ENCODE data around the gene ANK3. TPM values are rescaled to one million over a fixed set of nuclear protein-coding genes. Genes with fewer than 3 reads are reported as not detected.

The ANK3 gene
- total and polyA plus RNA-seq, 5 experiments from 2014 or later: 1.2 to 9.0 (median 1.6) TPM

DNA sequence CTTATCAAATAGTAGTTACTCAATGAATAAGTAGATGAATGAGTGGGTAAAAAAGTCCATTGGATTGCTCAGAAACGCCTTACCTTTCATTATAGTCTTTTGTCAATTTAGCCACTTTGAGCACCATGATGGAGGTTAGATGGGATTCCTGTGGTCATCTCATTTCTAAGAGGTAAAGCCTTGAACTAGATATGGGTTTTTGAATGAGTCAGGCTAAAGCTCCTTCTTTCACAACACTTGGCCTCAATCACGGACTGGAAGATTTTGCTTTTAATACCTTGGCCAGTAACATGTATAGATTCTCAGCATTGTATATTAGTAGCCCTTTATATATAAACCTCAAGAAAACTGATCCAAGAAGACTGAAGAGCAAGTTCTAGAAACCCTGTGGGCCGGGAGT, 383.6 kb downstream of the ANK3 start:
- Mint-ChIP-seq H3K4me1 (no peaks in the 10 kb centered on the region), H3K4me3 (no peak overlapping the region), H3K9me3 (no peaks in the 10 kb centered on the region), H3K36me3 (no peaks in the 10 kb centered on the region), H3K27ac (no peak overlapping the region), H3K27me3 (peaks cover 0 to 4% (median 0%) of the 10 kb centered on the region in 5 donors)
- POLR2A ChIA-PET: no interaction called here
- ATAC-seq (no peak), DNase-seq (no peak)

DNA sequence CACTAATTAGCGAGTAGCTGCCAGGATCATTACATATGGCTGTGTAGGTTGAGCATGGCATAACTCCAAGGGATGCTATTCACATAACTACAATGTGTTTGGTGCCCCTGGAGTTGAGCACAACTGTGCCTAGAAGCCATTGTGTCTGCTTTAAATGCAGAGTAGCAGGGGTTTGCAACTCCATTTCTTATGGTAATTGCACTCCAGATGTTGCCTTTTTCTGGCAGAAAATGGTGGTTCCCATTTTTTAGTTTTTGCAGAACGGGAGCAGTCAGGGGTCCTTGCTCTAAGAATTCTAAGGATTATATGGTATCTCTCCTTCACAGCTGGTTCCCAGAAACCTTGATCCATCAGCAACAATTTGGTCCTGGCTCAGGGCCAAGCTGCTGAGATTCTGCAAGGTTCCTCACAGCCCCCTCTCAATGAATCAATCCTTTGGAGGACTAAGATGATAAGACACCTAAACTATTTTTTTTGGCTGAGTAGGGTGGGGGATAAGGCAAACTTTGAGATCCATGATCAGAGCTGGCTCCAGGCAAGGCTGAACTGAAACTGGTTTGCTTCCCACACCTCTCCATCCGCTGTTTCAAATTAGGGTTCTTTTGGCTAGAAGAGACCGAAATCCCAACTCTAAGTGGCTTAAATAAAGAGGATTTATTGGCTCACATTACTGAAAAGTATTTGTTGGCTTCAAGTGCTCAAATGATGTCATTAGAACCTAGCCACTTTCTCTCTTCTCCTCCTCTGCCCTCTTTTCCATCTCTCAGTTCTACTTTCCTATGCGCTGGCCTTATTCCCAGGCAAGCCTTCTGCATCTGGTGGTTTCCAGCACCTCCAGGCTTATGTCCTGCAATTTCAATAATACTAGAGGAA, 385.8 kb downstream of the ANK3 start:
- POLR2A ChIA-PET: no interaction called here
- H3K27ac Mint-ChIP-seq: no peak overlapping the region
- ATAC-seq: no peak
- no peaks in the 10 kb centered on the region for H3K36me3 Mint-ChIP-seq
- H3K4me3 Mint-ChIP-seq: no peak overlapping the region
- H3K4me1 Mint-ChIP-seq: no peaks in the 10 kb centered on the region
- H3K27me3 Mint-ChIP-seq: peaks cover 0 to 7% (median 0%) of the 10 kb centered on the region in 5 donors
- no peaks in the 10 kb centered on the region for H3K9me3 Mint-ChIP-seq
- DNase-seq: no peak

GRCh38 chr10:60000747-60001146, 388.9 kb downstream of the ANK3 start:
- DNase-seq (no peak), ATAC-seq (no peak)
- no peaks in the 10 kb centered on the region for H3K9me3 Mint-ChIP-seq
- peaks cover 0 to 8% (median 0%) of the 10 kb centered on the region in 5 donors for H3K27me3 Mint-ChIP-seq
- H3K27ac Mint-ChIP-seq: no peak overlapping the region
- POLR2A ChIA-PET: no interaction called here
- H3K36me3 Mint-ChIP-seq: no peaks in the 10 kb centered on the region
- no peak overlapping the region for H3K4me3 Mint-ChIP-seq
- H3K4me1 Mint-ChIP-seq: no peaks in the 10 kb centered on the region

- Mint-ChIP-seq H3K36me3 (no peaks in the 10 kb centered on the region), H3K4me1 (no peaks in the 10 kb centered on the region), H3K9me3 (no peaks in the 10 kb centered on the region), H3K27me3 (peaks cover 5 to 11% (median 6%) of the 10 kb centered on the region in 5 donors), H3K4me3 (no peak overlapping the region), H3K27ac (no peak overlapping the region)
- DNase-seq (no peak), ATAC-seq (no peak)
- POLR2A ChIA-PET: no interaction called here
Measured at GRCh38 chr10:59997827-59998525, 391.7 kb downstream of the ANK3 start.

- DNase-seq: no peak
- POLR2A ChIA-PET: no interaction called here
- Mint-ChIP-seq H3K4me3 (no peak overlapping the region), H3K27ac (no peak overlapping the region), H3K36me3 (no peaks in the 10 kb centered on the region), H3K4me1 (peaks cover 4 to 7% (median 5%) of the 10 kb centered on the region in 4 donors), H3K27me3 (peaks cover 10 to 14% (median 11%) of the 10 kb centered on the region in 5 donors), H3K9me3 (no peaks in the 10 kb centered on the region)
- no peak for ATAC-seq
Measured at GRCh38 chr10:59995862-59996261, 393.8 kb downstream of the ANK3 start.

DNA sequence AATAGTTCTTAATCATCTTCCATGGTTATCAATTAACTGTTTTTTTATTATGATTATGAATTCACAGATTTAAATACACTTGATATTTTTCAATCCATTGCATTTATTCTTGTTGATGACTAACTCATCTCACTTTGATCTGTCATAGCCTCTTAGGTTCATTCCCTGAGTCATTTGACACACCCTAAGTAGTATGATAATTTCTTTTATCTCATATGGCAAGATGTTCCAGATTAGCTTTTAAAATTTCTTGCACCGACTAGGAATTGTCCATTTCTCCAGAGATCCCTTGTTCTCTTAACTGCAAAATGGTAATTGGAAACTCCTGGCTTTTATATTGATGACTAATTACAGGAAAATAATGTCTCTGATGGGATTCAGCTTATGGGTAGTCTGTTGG, 395.7 kb downstream of the ANK3 start:
- H3K36me3 Mint-ChIP-seq: peaks cover 0 to 6% (median 0%) of the 10 kb centered on the region in 3 donors
- no peak overlapping the region for H3K27ac Mint-ChIP-seq
- H3K27me3 Mint-ChIP-seq: peaks cover 9 to 16% (median 14%) of the 10 kb centered on the region in 5 donors
- no peak for DNase-seq
- no peak overlapping the region for H3K4me3 Mint-ChIP-seq
- POLR2A ChIA-PET: no interaction called here
- H3K9me3 Mint-ChIP-seq: no peaks in the 10 kb centered on the region
- ATAC-seq: no peak
- H3K4me1 Mint-ChIP-seq: peaks cover 4 to 7% (median 5%) of the 10 kb centered on the region in 4 donors

DNA sequence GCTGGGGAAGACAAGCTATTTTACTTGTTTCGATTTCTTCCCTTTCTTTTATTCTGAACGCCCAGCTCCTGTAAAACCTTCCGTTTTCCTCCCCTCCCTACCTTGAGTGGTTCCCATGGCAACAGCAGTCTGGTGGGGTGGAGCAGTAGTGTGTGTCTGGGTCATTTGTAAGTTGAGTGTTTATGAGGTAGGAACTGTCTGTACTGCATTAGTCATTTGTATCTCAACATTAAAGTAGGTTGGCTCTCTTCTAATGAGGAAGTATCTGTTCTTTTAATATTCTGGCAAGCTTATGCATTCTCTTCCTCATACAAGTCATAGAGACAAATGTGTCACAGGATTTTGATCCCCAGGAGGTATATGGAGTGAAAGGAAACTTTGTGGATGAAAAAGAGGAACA, 398.0 kb downstream of the ANK3 start:
- no peaks in the 10 kb centered on the region for H3K9me3 Mint-ChIP-seq
- H3K27ac Mint-ChIP-seq: peak overlapping the region in 3 of 10 donors; percentile 4 to 49 (median 31)
- H3K4me3 Mint-ChIP-seq: peak overlapping the region in 7 of 10 donors; percentile 3 to 77 (median 52)
- ATAC-seq (peak in 1 of 2 donors; percentile 57), DNase-seq (peak in 2 of 10 donors; percentile 5 to 6)
- peaks cover 8 to 18% (median 14%) of the 10 kb centered on the region in 5 donors for H3K27me3 Mint-ChIP-seq
- peaks cover 0 to 6% (median 0%) of the 10 kb centered on the region in 3 donors for H3K36me3 Mint-ChIP-seq
- H3K4me1 Mint-ChIP-seq: peaks cover 4 to 7% (median 5%) of the 10 kb centered on the region in 4 donors
- POLR2A ChIA-PET: no interaction called here

- H3K27me3 Mint-ChIP-seq: peaks cover 6 to 18% (median 14%) of the 10 kb centered on the region in 5 donors
- peaks cover 0 to 6% (median 0%) of the 10 kb centered on the region in 3 donors for H3K36me3 Mint-ChIP-seq
- H3K27ac Mint-ChIP-seq: no peak overlapping the region
- H3K9me3 Mint-ChIP-seq: no peaks in the 10 kb centered on the region
- peaks cover 4 to 7% (median 5%) of the 10 kb centered on the region in 4 donors for H3K4me1 Mint-ChIP-seq
- ATAC-seq (no peak), DNase-seq (no peak)
- H3K4me3 Mint-ChIP-seq: no peak overlapping the region
- POLR2A ChIA-PET: no interaction called here
Measured at GRCh38 chr10:59991117-59991516, 398.6 kb downstream of the ANK3 start.

DNA sequence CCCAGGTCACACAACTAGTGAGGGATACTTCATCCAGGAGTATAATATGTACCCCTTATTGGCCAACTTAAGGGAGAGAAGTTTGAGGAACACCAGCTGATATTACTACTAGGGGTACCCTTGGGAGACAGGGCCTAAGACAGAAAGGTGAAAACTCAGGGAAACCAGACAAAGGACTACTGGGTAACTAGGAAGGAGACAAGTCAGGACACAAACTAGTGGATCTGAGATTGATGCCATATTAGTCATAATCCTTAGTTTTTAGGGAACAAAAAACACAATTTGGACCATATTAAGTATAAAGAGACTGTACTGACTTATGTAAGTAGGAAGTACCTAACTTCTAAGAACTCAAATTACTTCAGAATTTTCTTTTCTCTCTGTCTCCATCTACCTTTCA, 404.0 kb downstream of the ANK3 start:
- Mint-ChIP-seq H3K4me1 (no peaks in the 10 kb centered on the region), H3K27ac (no peak overlapping the region), H3K9me3 (no peaks in the 10 kb centered on the region), H3K27me3 (peaks cover 0 to 11% (median 3%) of the 10 kb centered on the region in 5 donors), H3K36me3 (peaks cover 0 to 6% (median 0%) of the 10 kb centered on the region in 3 donors), H3K4me3 (no peak overlapping the region)
- POLR2A ChIA-PET: no interaction called here
- DNase-seq (no peak), ATAC-seq (no peak)

DNA sequence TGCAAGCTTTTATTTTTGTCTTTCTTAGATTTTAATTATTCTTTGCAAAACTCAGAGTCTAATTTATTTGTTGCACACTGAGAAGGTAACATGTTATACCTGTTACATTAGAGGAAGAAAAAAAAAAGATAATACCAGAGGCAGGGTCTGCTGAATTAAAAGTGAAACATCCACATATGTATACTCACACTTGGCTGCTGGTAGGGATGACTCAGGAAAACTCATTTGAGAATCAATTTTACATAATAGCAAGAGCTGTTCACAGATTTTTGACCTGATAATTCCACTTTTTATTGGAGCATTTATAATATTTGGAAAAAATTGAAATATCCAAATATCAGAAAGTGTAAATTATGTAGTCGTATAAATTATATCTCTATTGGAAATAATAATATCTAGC, 405.3 kb downstream of the ANK3 start:
- POLR2A ChIA-PET: no interaction called here
- ATAC-seq: no peak
- H3K27ac Mint-ChIP-seq: no peak overlapping the region
- H3K4me3 Mint-ChIP-seq: no peak overlapping the region
- no peaks in the 10 kb centered on the region for H3K4me1 Mint-ChIP-seq
- peaks cover 0 to 4% (median 3%) of the 10 kb centered on the region in 3 donors for H3K36me3 Mint-ChIP-seq
- no peak for DNase-seq
- H3K27me3 Mint-ChIP-seq: peaks cover 0 to 13% (median under 1%) of the 10 kb centered on the region in 5 donors
- H3K9me3 Mint-ChIP-seq: peaks cover 0 to 4% (median 0%) of the 10 kb centered on the region in 9 donors

DNA sequence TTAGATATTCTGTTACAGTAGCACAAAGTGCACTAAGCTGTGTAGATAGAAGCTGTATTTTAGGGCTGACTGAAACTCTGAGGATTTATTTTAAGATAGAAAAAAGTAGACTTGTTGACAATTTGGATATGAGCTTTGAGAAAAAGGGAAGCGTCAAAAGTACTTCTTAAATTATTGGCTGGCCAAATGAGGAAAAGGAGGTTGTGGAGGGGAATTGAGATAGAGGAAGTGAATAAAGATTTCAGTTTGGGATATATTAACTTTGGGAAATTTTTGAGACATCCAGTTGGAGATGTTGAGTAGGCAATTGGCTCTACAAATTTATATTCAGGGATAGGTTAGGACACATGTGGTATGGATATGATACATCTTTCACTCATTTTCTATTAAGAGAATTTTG, 409.3 kb downstream of the ANK3 start:
- Mint-ChIP-seq H3K27ac (no peak overlapping the region), H3K9me3 (peaks cover 9 to 40% (median 26%) of the 10 kb centered on the region in 9 donors), H3K36me3 (peaks cover 0 to 25% (median 14%) of the 10 kb centered on the region in 3 donors), H3K4me1 (no peaks in the 10 kb centered on the region), H3K27me3 (peaks cover 0 to 6% (median 0%) of the 10 kb centered on the region in 5 donors), H3K4me3 (no peak overlapping the region)
- no peak for DNase-seq
- ATAC-seq: no peak
- POLR2A ChIA-PET: no interaction called here

DNA sequence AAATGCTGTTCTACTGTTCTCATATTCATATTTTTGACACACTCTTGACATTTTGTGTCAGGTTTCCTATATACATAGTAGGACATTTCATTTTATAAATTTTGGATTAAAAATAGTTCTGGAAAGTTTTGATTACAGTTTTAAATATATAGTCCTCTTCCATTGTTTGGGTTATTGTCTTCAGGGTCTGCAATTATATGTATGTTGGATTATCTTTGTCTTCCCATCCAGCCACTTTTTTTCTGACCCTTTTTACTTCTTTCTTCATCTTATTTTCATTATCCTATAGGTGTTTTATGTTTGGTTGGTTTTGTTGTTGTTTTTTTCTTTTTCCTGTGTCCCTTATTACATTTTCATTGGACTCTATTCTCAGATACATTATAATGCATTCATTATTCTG, 412.2 kb downstream of the ANK3 start:
- POLR2A ChIA-PET: no interaction called here
- peaks cover 9 to 40% (median 26%) of the 10 kb centered on the region in 9 donors for H3K9me3 Mint-ChIP-seq

GRCh38 chr10:59976909-59977308, 412.8 kb downstream of the ANK3 start:
- H3K4me3 Mint-ChIP-seq: no peak overlapping the region
- ATAC-seq (no peak), DNase-seq (no peak)
- peaks cover 9 to 40% (median 26%) of the 10 kb centered on the region in 9 donors for H3K9me3 Mint-ChIP-seq
- POLR2A ChIA-PET: no interaction called here
- no peaks in the 10 kb centered on the region for H3K4me1 Mint-ChIP-seq
- H3K27me3 Mint-ChIP-seq: peaks cover 0 to 6% (median 0%) of the 10 kb centered on the region in 5 donors
- peaks cover 0 to 25% (median 14%) of the 10 kb centered on the region in 3 donors for H3K36me3 Mint-ChIP-seq
- H3K27ac Mint-ChIP-seq: no peak overlapping the region

More for the DNA sequence above, 412.2 kb downstream of the ANK3 start:
- peaks cover 0 to 6% (median 0%) of the 10 kb centered on the region in 5 donors for H3K27me3 Mint-ChIP-seq
- DNase-seq (no peak), ATAC-seq (no peak)
- no peak overlapping the region for H3K4me3 Mint-ChIP-seq
- H3K4me1 Mint-ChIP-seq: no peaks in the 10 kb centered on the region
- no peak overlapping the region for H3K27ac Mint-ChIP-seq
- H3K36me3 Mint-ChIP-seq: peaks cover 0 to 25% (median 14%) of the 10 kb centered on the region in 3 donors
